MM.1S (cell line): ENCODE data around the gene SLCO3A1.
"Not testable (repeated sequence)": the region's sequence is repeated elsewhere in the genome, so short reads cannot be mapped to it uniquely, and the experiment has no call there.

Experiments used
- DNase-seq: peaks from one replicate; pipeline ENCODE4 v3.0.0-alpha.2; 2015
- H2AFZ ChIP-seq: fragments of 300-600 bp; sonication (generic); 2 replicates; pipeline ENCODE4 v1.6.0; 2016; ENCODE audit warnings: antibody characterized with exemption, low read length
- H3F3A ChIP-seq: fragments of 300-600 bp; sonication (generic); 2 replicates; pipeline ENCODE4 v1.6.1; 2016; ENCODE audit warnings: mild to moderate bottlenecking, antibody characterized with exemption, low read length, moderate library complexity, mixed read lengths; ENCODE audit not compliant: insufficient read depth
- H3K27ac ChIP-seq: fragments of 300-600 bp; sonication (generic); 2 replicates; pipeline ENCODE4 v1.5.1; 2016; ENCODE audit warnings: mild to moderate bottlenecking, low read length
- H3K27me3 ChIP-seq: fragments of 300-600 bp; sonication (generic); replicated peaks from 2 replicates; pipeline ENCODE4 v1.6.0; 2016; ENCODE audit warnings: low read length; ENCODE audit not compliant: insufficient read depth
- H3K36me3 ChIP-seq: fragments of 300-600 bp; sonication (generic); replicated peaks from 2 replicates; pipeline ENCODE4 v1.6.1; 2016; ENCODE audit warnings: mild to moderate bottlenecking, low read length, mixed read lengths; ENCODE audit not compliant: insufficient read depth
- H3K4me1 ChIP-seq: fragments of 300-600 bp; sonication (generic); 2 replicates; pipeline ENCODE4 v1.6.1; 2016; ENCODE audit warnings: low read length, mixed read lengths
- H3K4me2 ChIP-seq: fragments of 300-600 bp; sonication (generic); 2 replicates; pipeline ENCODE4 v1.6.0; 2016; ENCODE audit warnings: low read depth, low read length
- H3K4me3 ChIP-seq: fragments of 300-600 bp; sonication (generic); 2 replicates; pipeline ENCODE4 v1.5.1; 2016; ENCODE audit warnings: low read length, mixed read lengths
- H3K79me2 ChIP-seq: fragments of 300-600 bp; sonication (generic); 2 replicates; pipeline ENCODE4 v1.6.1; 2016; ENCODE audit warnings: mixed run types, low read length, mixed read lengths
- H3K9ac ChIP-seq: fragments of 300-600 bp; sonication (generic); 2 replicates; pipeline ENCODE4 v1.6.1; 2016; ENCODE audit warnings: low read length, mixed read lengths
- H3K9me2 ChIP-seq: fragments of 300-600 bp; sonication (generic); replicated peaks from 2 replicates; pipeline ENCODE4 v1.6.1; 2016; ENCODE audit warnings: mild to moderate bottlenecking, low read length, mixed read lengths; ENCODE audit not compliant: insufficient read depth
- H3K9me3 ChIP-seq: fragments of 300-600 bp; sonication (generic); replicated peaks from 2 replicates; pipeline ENCODE4 v1.6.1; 2016; ENCODE audit warnings: mild to moderate bottlenecking, low read length, mixed read lengths; ENCODE audit not compliant: insufficient read depth
- H4K20me1 ChIP-seq: fragments of 300-600 bp; sonication (generic); 2 replicates; pipeline ENCODE4 v1.6.1; 2016; ENCODE audit warnings: mild to moderate bottlenecking, low read length, moderate library complexity, mixed read lengths; ENCODE audit not compliant: insufficient read depth
- EZH2 ChIP-seq: fragments of 300-600 bp; sonication (generic); optimal IDR thresholded peaks from 2 replicates; pipeline ENCODE3; 2017; ENCODE audit warnings: low read depth, mild to moderate bottlenecking, antibody characterized with exemption, low read length, mixed read lengths
- EZH2phosphoT487 ChIP-seq: fragments of 300-600 bp; sonication (generic); IDR thresholded peaks from 2 replicates; pipeline ENCODE4 v1.6.1; 2018; ENCODE audit warnings: antibody characterized with exemption, low read length
- TF ChIP-seq, protein P1 (sequence below): fragments of 300-600 bp; sonication (generic); IDR thresholded peaks from 2 replicates; pipeline ENCODE4 v1.5.1; 2016; ENCODE audit warnings: antibody characterized with exemption, low read length, mixed read lengths

The SLCO3A1 gene

DNA sequence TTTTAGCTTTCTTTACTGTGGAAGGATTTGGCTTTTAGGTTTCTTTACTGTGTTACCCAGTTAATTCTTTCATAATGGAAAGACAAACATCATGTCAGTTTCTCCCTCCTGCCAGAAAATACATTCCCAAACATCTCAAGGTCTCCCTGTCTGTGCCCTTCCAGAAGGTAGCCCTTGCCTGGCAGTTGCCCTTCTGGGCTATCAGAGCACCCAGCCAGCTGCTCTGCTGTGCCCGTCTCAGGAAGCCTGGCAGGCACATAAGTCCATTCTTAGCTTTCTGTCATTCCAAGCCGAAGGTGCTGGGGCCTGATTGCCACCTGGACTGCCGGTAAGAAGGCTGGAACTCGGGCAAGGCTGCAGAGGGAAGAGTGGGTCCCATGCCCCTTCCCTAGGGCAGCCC is 203.4 kb downstream of the SLCO3A1 start:
- H3K9me3 ChIP-seq: no peaks in the 10 kb centered on the region

DNA sequence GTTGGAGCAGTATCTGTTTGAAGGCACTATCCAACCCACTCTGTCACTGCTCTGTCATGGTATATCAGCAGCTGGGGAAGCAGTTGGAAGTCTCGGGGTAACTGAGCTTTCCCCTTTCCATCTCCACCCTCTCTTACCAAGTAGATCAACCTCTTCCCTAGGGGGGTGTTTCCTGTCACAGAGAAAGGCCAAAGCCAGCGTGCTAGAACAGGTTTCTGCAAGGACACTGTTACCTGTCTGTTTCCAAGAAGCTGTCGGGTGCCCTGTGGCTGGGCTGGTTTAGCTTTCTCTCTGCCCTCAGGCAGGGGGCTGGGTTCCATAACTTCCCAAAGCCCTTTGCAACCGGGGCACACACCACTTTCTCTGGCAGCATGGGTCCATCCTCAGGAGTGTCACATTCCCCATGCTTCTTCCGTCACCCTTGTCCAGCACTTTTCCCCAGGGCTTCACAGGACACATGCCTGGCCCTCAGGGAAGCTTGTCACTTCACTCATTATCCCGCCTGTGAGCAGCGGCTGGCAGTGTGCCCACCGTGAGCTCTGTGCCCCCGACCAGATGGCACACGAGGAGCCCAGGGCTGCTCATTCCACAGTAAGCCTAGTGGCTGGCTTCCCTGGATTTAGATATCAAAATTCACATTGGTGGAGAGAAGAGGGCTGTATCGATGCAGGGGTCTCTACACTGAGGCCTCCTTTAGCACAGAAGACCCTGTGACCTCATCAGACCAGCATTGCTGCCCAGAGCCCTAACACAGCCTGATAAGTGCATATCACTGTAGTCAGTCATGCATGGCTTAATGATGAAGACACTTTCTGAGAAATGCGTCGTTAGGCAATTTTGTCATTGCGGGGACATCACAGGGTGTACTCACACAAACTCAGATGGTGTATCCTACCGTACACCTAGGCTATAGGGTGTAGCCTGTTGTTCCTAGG is 205.8 kb downstream of the SLCO3A1 start:
- TF ChIP-seq, protein P1, sequence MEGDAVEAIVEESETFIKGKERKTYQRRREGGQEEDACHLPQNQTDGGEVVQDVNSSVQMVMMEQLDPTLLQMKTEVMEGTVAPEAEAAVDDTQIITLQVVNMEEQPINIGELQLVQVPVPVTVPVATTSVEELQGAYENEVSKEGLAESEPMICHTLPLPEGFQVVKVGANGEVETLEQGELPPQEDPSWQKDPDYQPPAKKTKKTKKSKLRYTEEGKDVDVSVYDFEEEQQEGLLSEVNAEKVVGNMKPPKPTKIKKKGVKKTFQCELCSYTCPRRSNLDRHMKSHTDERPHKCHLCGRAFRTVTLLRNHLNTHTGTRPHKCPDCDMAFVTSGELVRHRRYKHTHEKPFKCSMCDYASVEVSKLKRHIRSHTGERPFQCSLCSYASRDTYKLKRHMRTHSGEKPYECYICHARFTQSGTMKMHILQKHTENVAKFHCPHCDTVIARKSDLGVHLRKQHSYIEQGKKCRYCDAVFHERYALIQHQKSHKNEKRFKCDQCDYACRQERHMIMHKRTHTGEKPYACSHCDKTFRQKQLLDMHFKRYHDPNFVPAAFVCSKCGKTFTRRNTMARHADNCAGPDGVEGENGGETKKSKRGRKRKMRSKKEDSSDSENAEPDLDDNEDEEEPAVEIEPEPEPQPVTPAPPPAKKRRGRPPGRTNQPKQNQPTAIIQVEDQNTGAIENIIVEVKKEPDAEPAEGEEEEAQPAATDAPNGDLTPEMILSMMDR: no peak
- no peak for TF ChIP-seq EZH2
- no peak for TF ChIP-seq EZH2phosphoT487
- Histone ChIP-seq H3K9me2 (no peaks in the 10 kb centered on the region), H3K9me3 (no peaks in the 10 kb centered on the region), H3F3A (no peaks in the 10 kb centered on the region), H3K27ac (no peak overlapping the region), H3K9ac (no peak overlapping the region), H3K36me3 (no peaks in the 10 kb centered on the region), H3K4me1 (no peaks in the 10 kb centered on the region), H4K20me1 (no peaks in the 10 kb centered on the region), H3K27me3 (no peaks in the 10 kb centered on the region), H3K4me2 (no peak overlapping the region), H3K4me3 (no peak overlapping the region), H3K79me2 (no peaks in the 10 kb centered on the region), H2AFZ (no peak overlapping the region)
- DNase-seq: no peak

More for the DNA sequence above, 203.4 kb downstream of the SLCO3A1 start:
- no peak overlapping the region for H2AFZ ChIP-seq
- H3K9ac ChIP-seq: no peak overlapping the region
- no peak overlapping the region for H3K4me2 ChIP-seq
- H4K20me1 ChIP-seq: no peaks in the 10 kb centered on the region
- H3K27ac ChIP-seq: no peak overlapping the region
- H3K79me2 ChIP-seq: no peaks in the 10 kb centered on the region
- H3K9me2 ChIP-seq: no peaks in the 10 kb centered on the region
- H3F3A ChIP-seq: no peaks in the 10 kb centered on the region
- no peaks in the 10 kb centered on the region for H3K4me1 ChIP-seq
- DNase-seq: no peak
- no peak overlapping the region for H3K4me3 ChIP-seq
- H3K36me3 ChIP-seq: no peaks in the 10 kb centered on the region
- TF ChIP-seq EZH2 (no peak), EZH2phosphoT487 (no peak)
- TF ChIP-seq, protein P1: no peak
- no peaks in the 10 kb centered on the region for H3K27me3 ChIP-seq

- not testable (repeated sequence) for H3K4me3 ChIP-seq
Measured at GRCh38 chr15:92059971-92060311, 206.4 kb downstream of the SLCO3A1 start.

DNA sequence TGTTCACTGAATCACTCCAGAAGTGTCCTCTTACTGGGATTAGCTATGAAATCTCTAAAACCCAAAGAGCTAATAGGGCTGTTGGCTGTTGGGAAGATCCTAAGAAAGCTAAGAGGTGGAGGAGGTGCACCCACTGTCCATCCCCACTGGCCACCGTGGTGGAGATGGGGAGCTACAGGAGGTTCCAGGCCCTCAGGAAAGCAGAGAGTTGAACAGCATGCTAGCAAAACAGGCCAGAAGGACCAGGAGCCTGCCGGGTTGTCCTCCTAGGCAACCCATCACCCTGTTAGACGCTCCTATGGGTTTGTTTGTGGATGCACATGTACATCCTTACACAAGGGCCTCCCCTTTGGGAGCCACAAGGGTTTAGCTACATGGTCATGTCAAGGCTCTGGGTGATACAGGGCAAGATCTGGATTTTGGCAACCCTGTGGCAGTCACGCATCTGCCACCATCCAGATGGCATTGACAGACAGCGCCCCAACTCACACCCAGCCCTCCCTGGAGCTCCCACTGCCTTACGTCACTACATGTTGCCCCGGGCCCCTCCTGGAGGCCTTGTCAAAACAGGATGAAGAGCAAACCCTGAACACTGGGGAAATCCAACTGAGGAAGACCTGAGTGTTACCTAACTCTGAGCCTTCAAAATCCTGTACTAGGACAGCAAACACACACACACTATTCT is 208.1 kb downstream of the SLCO3A1 start:
- TF ChIP-seq EZH2phosphoT487 (no peak), EZH2 (no peak)
- TF ChIP-seq, protein P1: no peak

More at GRCh38 chr15:92059971-92060311, 206.4 kb downstream of the SLCO3A1 start:
- not testable (repeated sequence) for H3K4me2 ChIP-seq, H3K9ac ChIP-seq, H3K27ac ChIP-seq, H3K9me3 ChIP-seq, H2AFZ ChIP-seq, H3K36me3 ChIP-seq, H3K79me2 ChIP-seq, H3K27me3 ChIP-seq, H3K9me2 ChIP-seq, DNase-seq, H3K4me1 ChIP-seq, H3F3A ChIP-seq, H4K20me1 ChIP-seq

More for the DNA sequence above, 208.1 kb downstream of the SLCO3A1 start:
- H3K4me3 ChIP-seq: no peak overlapping the region
- H3K4me1 ChIP-seq: no peaks in the 10 kb centered on the region
- H3K36me3 ChIP-seq: no peaks in the 10 kb centered on the region
- H3K9ac ChIP-seq: no peak overlapping the region
- no peak for DNase-seq
- H3F3A ChIP-seq: no peaks in the 10 kb centered on the region
- H2AFZ ChIP-seq: no peak overlapping the region
- H3K27me3 ChIP-seq: no peaks in the 10 kb centered on the region
- no peak overlapping the region for H3K4me2 ChIP-seq
- no peaks in the 10 kb centered on the region for H3K9me2 ChIP-seq
- H3K27ac ChIP-seq: no peak overlapping the region
- no peaks in the 10 kb centered on the region for H3K9me3 ChIP-seq
- no peaks in the 10 kb centered on the region for H3K79me2 ChIP-seq
- H4K20me1 ChIP-seq: no peaks in the 10 kb centered on the region
